GM18507 (cell line): ENCODE results near the gene ZDHHC18.

Experiments used
- DNase-seq: peaks from one replicate; pipeline ENCODE4 v3.0.0; 2011; ENCODE audit warnings: low read depth; ENCODE audit not compliant: insufficient read length; ENCODE audit errors: extremely low spot score
- FAIRE-seq: peaks from 2 replicates; lab custom pipeline; 2011; peaks lifted over from hg19 to GRCh38; lab: Jason Lieb, UNC

The ZDHHC18 gene

GRCh38 chr1:26882696-26883463 lies 56.4 kb downstream of the ZDHHC18 start:
- FAIRE-seq, result no peak
- no peak for DNase-seq

GRCh38 chr1:26887125-26887524 lies 60.6 kb downstream of the ZDHHC18 start:
- FAIRE-seq (no peak), DNase-seq (no peak)

- FAIRE-seq, result no peak
- DNase-seq, result no peak
These were observed 61.7 kb downstream of the ZDHHC18 start for GRCh38 chr1:26888231-26888630.

GRCh38 chr1:26889551-26890466 lies 63.3 kb downstream of the ZDHHC18 start, which contains the start of gene GPN2:
Gene GPN2 (minus strand): TSS chr1:26890283. CDS start chr1:26890096, 187 bp downstream.
- peak; percentile 91 for FAIRE-seq
- peak; percentile 92 for DNase-seq

- no peak for FAIRE-seq
These were observed 63.9 kb downstream of the ZDHHC18 start for GRCh38 chr1:26890467-26890796.

GRCh38 chr1:26894263-26894662 lies 67.8 kb downstream of the ZDHHC18 start:
- no peak for DNase-seq
- no peak for FAIRE-seq

More at GRCh38 chr1:26890467-26890796, 63.9 kb downstream of the ZDHHC18 start:
- no peak for DNase-seq

GRCh38 chr1:26897351-26897750 lies 70.9 kb downstream of the ZDHHC18 start:
- FAIRE-seq, result no peak
- DNase-seq, result no peak

GRCh38 chr1:26900001-26900814 lies 73.7 kb downstream of the ZDHHC18 start, which contains the start of gene GPATCH3:
Gene GPATCH3 (minus strand): TSS chr1:26900467. CDS start chr1:26900442, 25 bp downstream.
- peak; percentile 84 for DNase-seq
- FAIRE-seq, result peak; percentile 92

- no peak for DNase-seq
- no peak for FAIRE-seq
These were observed 74.5 kb downstream of the ZDHHC18 start for GRCh38 chr1:26900815-26901511.
